Ramos (cell line): ENCODE measurements around the gene RIPOR3.
"Not testable (repeated sequence)": the region's sequence is repeated elsewhere in the genome, so short reads cannot be mapped to it uniquely, and the experiment has no call there.

Experiments
- in situ Hi-C: fragments of 300-500 bp; cut with MboI; formaldehyde crosslinking; loops from one replicate; pipeline ENCODE4 v1.14.3; 2022; ENCODE audit warnings: low sequenced_read_pairs; ENCODE audit not compliant: unreplicated experiment

The RIPOR3 gene

GRCh38 chr20:50615407-50615806 is 75.9 kb downstream of the RIPOR3 start:
- in situ Hi-C loops: no loop called here

- in situ Hi-C loops: no loop called here
Observed at GRCh38 chr20:50613438-50614169, 77.7 kb downstream of the RIPOR3 start.

- in situ Hi-C loops: no loop called here
Observed at GRCh38 chr20:50611128-50611810, 80.1 kb downstream of the RIPOR3 start.

GRCh38 chr20:50610212-50610718 is 81.1 kb downstream of the RIPOR3 start:
- in situ Hi-C loops: no loop called here

- in situ Hi-C loops: no loop called here
Observed at GRCh38 chr20:50609438-50609989, 81.8 kb downstream of the RIPOR3 start.

- in situ Hi-C loops: no loop called here
Observed at GRCh38 chr20:50608750-50609104, 82.6 kb downstream of the RIPOR3 start.

- in situ Hi-C loops: no loop called here
Observed at GRCh38 chr20:50607850-50608749, 83.2 kb downstream of the RIPOR3 start.

- in situ Hi-C loops: no loop called here
Observed at GRCh38 chr20:50607436-50607835, 83.9 kb downstream of the RIPOR3 start.

GRCh38 chr20:50605136-50605535 is 86.2 kb downstream of the RIPOR3 start:
- in situ Hi-C loops: no loop called here

- in situ Hi-C loops: no loop called here
Observed at GRCh38 chr20:50604451-50604850, 86.9 kb downstream of the RIPOR3 start.

GRCh38 chr20:50602432-50603088 is 88.8 kb downstream of the RIPOR3 start:
- in situ Hi-C loops: no loop called here

- in situ Hi-C loops: no loop called here
Observed at GRCh38 chr20:50601511-50602431, 89.6 kb downstream of the RIPOR3 start.

GRCh38 chr20:50600281-50600895 is 91.0 kb downstream of the RIPOR3 start:
- in situ Hi-C loops: no loop called here

GRCh38 chr20:50598768-50599167 is 92.6 kb downstream of the RIPOR3 start:
- in situ Hi-C loops: not testable (repeated sequence)

- in situ Hi-C loops: no loop called here
Observed at GRCh38 chr20:50598074-50598473, 93.3 kb downstream of the RIPOR3 start.

- in situ Hi-C loops: no loop called here
Observed at GRCh38 chr20:50597406-50597969, 93.9 kb downstream of the RIPOR3 start.

GRCh38 chr20:50596694-50597021 is 94.7 kb downstream of the RIPOR3 start:
- in situ Hi-C loops: no loop called here

GRCh38 chr20:50595988-50596693 is 95.2 kb downstream of the RIPOR3 start:
- in situ Hi-C loops: no loop called here
